Posterior vena cava (tissue), 2 donors: ENCODE results near the gene SMCP. TPM values are rescaled to one million over a fixed set of nuclear protein-coding genes. Genes with fewer than 3 reads are reported as not detected.

Source experiments
- DNase-seq: peaks from one replicate; pipeline ENCODE4 v3.0.0-alpha.2; 2020; ENCODE audit warnings: low spot score
- intact Hi-C, 2 donors: fragments of 100-400 bp; cut with DNase I; formaldehyde crosslinking; loops; one replicate each; pipeline versions ENCODE4 v1.14.1 to v1.14.2; 2022 to 2023
- long read RNA-seq, 2 donors: library from polyadenylated mRNA; unstranded; transcript quantifications; one replicate each; pipeline ENCODE4 v2.0.0, GENCODE V29; 2020 to 2021
- total RNA-seq, 2 donors: library from RNA; stranded (reverse); fragmentation: NEBNext Ultra II Directional; extraction: Animal tissue kit (Norgen Biotek cat#: 25700); gene quantifications; one replicate each; pipeline ENCODE4 v1.2.1, GENCODE V29; 2021
- donor health status: DM: yes; HTN: yes; CAD: no.
- donor health status: DM: yes; HTN: yes; CAD: no.

SMCP gene, protein sequence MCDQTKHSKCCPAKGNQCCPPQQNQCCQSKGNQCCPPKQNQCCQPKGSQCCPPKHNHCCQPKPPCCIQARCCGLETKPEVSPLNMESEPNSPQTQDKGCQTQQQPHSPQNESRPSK
- total RNA-seq, result not detected
- long read RNA-seq, donor 1, result 0 reads
- long read RNA-seq, donor 2, result 0 reads

DNA sequence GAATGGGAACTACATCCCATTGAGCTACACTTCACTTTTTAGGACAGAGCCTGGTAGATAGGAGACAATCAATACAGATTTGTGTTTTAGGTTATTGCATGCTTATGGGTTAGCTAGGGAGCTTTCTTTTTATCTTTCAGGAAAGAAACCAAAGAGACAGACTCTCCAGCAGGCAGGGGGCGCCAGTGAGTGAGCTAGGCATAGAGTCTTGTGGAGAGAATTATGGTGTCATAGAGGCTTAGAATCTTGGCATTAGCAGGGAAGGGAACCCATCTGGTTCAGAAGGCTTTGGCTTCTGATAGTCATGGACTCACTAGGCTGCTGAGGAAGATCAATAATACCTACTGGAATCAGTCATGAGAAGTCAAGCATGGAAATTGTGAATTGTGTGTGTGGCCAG is at the start of gene SMCP:
Gene SMCP, plus strand, starts transcription at position 281 of the 400 bp plus-strand sequence. CDS start 6,101 bp downstream, outside the sequence.
- no peak for DNase-seq
- intact Hi-C loops, result no loop called here

DNA sequence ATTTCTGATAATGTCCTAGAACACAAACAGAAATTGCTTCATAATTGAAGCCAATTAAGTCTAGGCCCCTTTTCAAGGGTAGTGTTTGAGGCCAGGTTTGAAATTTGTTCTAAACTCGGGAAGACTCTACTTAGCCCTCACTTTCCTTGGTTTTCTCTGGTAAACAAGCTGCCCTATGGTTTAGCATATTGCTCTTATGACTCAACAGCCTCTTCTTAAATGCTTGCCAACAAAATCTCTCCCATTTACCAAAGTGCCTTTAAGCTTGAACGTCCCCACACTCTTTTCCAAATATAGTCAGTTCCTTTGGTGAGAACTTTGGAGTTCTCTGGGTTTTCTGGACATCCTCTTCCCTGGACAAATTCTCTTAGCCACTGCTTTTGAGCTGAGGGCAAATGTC is 41.3 kb upstream of the SMCP start:
- intact Hi-C loops, result no loop called here
- no peak for DNase-seq

DNA sequence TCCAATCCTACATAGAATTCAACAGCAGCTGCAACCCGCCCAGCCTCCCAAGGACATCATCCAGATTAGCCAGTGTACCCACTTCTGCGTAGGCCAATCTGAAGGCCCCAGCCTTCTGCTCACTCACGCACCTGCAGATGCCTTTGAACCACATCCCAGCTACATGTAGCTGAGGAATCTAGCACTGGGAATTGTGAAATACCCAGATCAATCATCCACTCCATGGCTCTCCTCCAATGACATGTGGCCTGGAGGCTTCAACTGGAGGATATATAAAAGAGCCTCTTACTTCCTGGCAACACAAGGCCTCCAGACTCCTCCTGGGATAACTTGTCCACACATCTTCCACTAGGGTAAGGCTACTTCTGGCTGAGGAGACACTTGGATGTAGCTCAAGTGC is 35.6 kb upstream of the SMCP start, which contains the start of gene LCE6A:
Gene LCE6A, plus strand, starts transcription at position 301 of the 400 bp plus-strand sequence. CDS start 665 bp downstream, outside the sequence.
- intact Hi-C loops, result loop anchor here in 1 of 2 donors (10.0 kb wide), 1 partner anchor 62 kb away; the partner anchor contains the start of gene IVL
- no peak for DNase-seq

DNA sequence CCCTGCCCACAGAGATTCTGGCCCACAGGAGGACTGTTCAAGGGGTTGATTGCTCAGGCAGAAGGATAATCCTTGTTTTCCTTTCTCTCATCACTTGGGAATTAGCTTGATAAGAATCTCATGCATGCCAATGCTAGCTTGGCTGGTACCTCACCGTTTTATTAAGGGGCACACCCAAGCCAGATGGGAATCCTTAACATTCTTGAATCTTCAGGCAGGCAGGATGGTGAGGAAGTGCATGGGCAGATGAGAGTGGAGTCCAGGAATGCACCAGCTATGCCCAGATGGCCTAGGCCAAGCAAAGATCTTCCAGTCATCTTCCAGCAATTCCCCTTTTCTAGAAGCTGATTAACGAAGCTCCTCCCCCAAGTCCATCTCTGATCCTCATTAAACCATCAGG is 22.5 kb upstream of the SMCP start:
- DNase-seq, result no peak
- intact Hi-C loops, result no loop called here

DNA sequence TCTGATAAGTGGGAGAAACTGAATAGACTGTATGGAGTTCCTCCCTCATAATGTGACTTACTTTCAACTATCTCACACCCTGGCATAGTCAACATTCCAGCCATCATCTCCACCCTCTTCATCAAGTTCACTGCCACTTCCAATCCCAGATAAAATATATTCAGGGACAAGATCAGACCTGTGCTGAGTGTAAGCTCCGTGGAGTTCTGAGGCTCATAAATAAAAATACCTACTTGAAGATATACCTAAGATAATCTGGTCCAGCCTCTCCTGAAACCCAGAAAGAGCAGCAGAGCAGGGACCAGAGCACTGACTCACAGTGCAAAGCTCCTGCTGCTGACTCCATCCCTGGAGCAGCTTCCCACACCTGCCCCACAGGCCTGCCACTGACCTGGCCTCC is 20.1 kb upstream of the SMCP start:
- intact Hi-C loops, result no loop called here
- no peak for DNase-seq

DNA sequence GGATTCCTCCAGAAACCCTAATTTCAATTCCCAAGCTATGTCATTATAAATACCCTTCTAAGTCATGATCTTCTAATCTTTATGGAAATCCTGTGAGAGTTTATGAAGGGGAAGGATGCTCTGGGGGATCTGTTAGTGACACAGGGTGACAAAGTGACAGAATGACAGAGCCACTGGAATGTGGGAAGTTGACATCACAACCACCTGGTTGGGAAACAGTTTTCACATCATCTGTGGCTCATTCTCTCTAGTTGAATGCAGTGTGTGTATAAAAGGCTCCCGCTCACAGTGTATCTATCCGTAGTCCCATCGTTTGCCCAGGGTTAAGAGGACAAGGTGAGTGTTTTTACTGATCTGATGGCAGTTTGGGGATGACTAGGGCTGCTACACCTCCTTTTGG is 18.4 kb upstream of the SMCP start, which contains the start of gene LCE7A:
Gene LCE7A, plus strand, starts transcription at position 301 of the 400 bp plus-strand sequence. CDS start 702 bp downstream, outside the sequence.
- intact Hi-C loops, result no loop called here
- DNase-seq, result no peak

DNA sequence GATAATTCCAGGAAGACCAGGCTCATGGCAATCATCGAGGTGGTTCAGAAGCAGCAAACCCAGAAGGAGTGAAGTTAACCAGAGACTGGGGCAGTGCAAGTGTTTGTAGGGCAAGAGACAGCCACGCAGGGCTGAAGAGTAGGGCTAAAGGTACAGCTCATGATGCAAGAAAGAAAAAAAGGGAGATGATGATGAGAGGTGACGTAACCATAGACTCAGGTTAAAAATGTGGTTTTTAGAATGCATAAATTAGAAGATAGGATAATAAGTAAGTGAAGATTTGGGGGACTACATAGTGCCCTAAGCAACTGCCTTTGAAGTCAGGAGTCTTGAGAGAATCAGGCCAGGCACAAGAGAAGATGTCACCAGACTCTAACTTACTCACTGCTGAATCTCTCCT is 18.0 kb upstream of the SMCP start:
- no peak for DNase-seq

DNA sequence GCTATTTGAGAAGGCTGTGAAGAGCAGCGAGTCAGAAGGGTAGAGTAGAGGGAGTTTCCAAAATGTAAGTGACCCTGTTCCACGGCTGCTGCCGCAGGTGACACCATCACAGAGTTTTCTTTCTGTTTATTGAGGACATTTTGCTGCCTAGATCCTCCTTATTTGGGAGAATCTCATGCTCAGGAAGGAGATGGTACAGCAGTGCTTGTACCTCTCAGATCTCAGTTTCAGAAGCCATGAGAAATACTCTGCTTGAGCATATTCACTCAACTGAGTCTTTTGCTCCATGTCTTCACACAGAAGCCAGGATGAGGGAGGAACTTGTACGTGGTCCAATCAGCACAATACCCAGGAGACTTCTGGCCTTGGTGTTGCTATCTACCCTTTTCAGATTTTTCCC is 16.7 kb upstream of the SMCP start:
- no peak for DNase-seq
- intact Hi-C loops, result no loop called here

More for the DNA sequence above, 18.0 kb upstream of the SMCP start:
- intact Hi-C loops, result no loop called here

DNA sequence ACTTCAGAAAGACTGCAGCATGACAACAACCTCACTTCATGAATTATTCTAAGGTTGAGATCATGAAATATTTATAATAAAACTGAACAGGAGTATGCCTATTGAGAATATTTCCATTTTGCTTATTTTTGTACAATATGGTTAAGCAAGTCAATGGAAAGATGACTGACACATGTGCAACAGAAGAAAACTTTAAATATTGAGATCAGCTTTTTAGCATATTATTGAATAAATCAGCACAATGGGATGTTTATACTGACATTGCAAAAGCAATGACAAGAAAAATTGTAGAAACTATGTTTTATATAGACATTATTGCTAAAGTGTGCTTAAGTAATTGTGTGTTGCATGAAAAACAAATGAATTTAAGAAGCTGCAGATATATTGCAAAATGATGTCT is 13.7 kb upstream of the SMCP start:
- DNase-seq, result no peak
- intact Hi-C loops, result no loop called here

DNA sequence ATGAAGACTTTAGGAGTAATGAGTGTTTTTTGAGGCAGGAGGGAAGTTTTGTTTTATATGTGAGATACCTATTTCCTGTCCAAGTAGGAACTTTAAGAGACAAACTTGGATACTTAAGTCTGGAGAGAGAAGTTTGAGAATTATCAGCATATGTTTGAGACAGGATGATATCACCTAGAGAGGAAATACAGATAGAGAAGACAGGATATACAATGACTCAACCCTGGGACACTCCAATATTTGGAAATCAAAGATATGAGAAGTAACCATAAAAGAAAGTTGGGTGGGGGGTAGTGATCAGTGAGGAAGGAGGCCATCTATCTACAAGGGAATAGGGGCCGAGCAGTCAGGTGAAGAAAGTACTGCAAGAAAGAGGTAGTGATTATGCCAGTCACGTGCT is 11.8 kb upstream of the SMCP start:
- no peak for DNase-seq
- intact Hi-C loops, result no loop called here

DNA sequence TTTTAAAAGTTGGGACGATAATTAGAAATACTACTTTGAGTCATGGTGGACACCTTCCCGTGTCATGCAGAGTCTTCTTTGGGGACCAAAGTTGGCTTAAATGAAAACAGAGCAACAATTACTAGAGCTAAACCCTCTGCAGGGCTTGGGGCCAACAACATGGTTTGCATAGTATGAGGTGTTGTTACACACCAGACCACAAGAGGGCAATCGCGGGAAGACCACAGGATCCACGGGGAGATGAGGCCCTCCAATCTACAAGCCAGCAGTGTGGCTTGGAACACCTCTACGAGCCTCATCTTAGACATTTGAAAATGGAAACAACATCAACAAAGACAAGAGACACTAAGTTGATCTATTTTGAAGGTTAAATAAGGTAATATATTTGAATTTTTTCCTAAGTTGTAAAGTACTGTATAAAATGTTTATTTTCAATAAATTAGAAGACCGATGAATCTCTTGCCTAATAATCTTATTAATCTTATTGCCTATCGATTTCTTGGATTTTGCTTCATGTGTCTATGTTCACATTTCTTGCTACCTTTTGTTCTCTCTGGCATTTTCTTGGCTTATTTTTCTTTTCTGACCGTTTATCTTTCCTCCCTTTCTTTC is 8.2 kb upstream of the SMCP start:
- no peak for DNase-seq
- intact Hi-C loops, result no loop called here

DNA sequence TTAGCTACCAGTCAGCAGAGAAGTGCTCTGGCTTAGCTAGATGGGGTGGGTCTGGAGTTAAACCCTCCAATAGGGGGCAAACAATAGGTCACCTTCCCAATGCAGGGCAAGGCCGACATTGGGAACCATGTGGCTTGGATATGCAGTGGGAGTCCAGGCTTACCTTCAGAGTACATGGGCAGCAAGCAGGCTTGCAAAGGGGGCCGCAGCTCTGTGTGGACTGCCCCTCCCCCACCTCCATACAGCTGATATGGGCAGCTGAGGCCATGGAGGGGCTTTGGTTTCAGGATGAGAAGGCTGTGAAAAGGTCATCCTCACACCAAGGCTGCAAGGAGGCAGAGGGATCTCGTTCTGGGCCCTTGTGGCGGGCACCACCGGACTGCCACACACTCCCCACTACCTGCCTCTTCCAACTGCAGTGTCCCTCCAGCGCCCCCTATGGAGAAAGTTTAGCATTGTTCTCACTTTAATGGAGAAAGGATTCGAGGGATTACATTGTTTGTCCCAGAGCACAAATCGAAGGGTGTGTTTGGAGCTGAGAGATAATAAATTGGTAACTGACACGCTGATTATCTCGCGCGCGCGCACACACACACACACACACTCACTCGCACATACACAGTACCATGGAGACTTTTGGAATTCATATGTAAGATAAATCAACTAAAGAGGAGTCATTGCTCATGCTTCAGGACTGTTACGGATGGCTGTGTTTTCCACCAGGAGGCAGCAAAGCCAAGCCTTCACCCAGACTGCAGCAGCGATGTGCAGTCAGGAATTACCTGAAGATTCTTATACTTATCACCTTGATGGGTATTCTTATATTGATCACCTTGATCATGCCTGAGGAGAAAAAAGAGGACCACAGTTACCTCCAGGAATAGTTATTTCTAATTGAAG is 7.0 kb upstream of the SMCP start:
- intact Hi-C loops, result no loop called here
- no peak for DNase-seq

DNA sequence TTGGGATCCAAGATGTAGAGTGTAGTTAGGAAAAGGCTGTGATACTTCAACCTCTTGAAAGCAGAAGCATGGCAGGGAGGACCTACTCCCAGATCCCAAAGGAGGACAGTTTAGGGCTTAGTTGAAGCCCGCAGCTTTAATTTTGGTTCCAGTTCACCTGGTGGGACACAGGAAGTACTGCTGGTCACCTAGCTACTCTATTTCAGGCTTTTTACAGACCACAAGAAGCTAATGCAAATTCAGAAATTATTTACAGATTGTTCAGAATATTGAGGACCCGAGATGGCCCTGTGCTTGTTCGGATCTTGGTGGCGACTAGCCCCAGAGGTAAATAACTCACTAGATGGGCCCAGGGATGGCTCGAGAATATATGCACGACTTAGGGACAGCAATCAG is 6.4 kb upstream of the SMCP start:
- DNase-seq, result no peak
- intact Hi-C loops, result no loop called here

DNA sequence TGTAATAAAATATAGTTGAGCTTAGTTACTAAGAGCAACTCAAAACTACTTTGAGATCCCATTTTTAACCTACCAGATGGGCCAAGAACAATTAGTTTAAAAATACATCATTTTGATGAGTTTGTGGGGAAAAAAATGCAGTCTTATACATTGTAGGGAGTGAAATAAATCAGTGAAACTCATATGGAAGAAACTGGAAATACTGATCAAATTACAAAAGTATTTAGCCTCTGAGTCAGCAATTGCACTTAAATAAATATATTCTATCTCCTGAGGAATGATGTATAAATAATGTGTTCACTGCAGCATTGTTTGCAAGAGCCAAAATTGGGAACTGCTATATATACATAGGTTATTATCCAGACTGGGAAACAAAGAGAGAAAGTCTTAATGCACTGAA is 4.6 kb upstream of the SMCP start:
- DNase-seq, result no peak
- intact Hi-C loops, result no loop called here

DNA sequence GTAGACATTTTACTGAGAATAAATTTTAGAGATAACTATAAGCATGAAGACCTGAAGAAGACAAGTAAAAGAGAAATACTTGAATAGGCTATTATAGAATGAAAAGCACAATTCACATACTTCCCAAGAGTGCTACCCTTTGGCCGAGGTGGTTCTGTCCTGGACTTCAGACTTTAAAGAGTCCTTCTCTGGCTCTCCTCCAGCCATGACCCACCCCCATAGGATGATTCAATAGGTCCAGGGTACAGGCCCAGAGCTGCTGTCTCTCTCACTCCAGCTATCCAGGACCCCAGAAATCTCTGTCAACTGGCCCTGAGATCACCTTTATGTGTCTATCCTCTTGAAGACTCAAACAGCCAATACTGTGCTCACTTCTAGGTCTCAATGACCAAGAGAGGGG is 1.3 kb upstream of the SMCP start:
- DNase-seq, result no peak
- intact Hi-C loops, result no loop called here

DNA sequence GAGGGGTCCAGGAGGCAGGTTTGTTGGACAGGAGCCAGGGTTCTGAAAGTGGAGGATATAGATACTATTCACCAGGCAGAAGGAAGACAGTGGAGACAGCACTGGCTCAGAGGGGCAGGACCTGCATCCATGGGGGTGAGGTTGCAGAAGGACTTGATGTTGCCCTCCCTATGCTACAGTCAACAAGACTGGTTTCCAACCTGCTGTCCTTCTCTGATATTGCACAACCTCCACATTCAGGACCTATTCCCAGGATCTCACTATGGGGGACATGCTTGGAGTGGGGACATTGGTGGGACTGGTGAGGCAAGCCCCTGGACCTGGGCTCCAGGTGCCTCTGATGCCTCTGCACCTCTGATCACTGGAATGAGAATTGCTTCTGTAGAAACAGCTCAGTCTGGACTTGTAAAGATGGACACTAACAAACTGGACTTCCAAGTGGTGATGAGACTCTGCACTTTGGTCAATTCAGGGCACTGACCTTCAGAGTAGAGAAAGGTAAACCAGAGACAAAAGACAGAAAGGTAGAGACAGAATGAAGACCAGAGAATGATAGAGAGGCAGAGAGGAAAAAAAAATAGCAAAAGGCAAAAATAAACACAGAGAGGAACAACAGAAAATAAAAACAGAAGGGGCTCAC is 1.6 kb downstream of the SMCP start:
- intact Hi-C loops, result no loop called here
- no peak for DNase-seq

DNA sequence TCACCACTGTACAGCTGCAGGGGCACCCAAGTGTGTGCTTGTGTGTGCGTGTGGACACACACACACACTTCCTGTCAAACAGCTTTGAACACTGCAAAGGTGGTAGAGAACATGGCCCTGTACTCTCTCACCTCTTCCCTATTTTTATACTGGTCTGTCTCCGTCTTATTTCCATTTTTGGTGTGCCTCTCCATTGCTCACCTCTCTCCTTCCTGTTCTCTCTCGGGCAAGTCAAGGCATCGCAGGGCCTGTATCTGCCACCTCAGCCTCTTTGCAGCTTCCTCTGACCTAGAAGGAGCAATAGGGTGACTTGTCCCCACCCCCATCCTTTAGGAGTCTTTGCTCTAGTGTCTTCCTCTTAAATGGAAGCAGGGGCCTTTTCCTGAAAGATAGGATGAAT is 2.2 kb downstream of the SMCP start:
- DNase-seq, result no peak
- intact Hi-C loops, result no loop called here

DNA sequence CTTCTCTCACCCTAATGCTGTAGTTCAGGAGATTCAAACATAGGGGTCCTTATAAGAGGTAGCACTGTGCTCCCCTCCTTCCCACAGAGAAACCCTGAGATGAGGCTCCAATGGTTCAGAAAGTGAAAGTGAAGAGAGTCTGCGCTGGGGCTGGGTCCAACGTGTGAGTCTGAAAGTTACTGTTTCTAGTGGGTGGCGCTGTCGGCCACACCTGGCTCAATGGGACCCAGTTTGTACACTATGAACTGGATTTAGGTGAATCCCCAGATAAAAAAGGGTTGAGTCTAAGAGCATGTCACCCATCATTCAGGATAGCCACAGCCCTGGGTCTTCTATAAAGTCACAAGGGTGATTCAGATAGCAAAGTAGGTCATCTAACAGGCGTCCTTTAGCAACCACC is 2.8 kb downstream of the SMCP start:
- no peak for DNase-seq
- intact Hi-C loops, result no loop called here

DNA sequence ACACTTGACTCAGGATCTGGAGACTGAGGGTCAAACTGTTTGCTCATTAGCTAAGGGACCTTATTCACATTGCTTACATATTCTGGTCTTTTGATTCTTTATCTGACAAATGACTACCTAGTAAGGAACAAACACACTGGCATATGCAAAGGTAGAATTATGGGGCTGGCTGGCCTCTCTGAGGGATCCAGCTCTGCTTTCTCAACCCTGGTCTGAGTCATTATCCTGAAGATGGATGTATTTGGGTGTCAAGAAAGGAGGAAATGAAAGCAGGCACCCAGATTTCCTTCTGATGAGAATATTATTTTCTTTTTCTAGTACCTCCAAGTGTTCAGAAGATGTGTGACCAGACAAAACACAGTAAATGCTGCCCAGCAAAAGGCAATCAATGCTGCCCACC is 6.0 kb downstream of the SMCP start:
- intact Hi-C loops, result no loop called here
- DNase-seq, result no peak

DNA sequence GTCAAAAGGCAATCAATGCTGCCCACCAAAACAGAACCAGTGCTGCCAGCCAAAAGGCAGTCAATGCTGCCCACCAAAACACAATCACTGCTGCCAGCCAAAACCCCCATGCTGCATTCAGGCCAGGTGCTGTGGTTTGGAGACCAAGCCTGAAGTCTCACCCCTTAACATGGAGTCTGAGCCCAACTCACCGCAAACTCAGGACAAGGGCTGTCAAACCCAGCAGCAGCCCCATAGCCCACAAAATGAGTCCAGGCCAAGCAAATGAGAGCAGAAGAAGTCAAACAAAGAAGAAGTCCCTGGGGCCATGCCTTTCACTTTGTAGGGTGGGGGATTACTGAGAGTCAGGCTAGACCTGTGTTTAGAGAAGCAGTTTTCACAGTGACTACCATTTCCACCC is 6.4 kb downstream of the SMCP start:
- no peak for DNase-seq
- intact Hi-C loops, result no loop called here
